Measurements from ENCODE around the gene MADCAM1. TPM values are rescaled to one million over a fixed set of nuclear protein-coding genes. Genes with fewer than 3 reads are reported as not detected.
"Not testable (repeated sequence)": the region's sequence is repeated elsewhere in the genome, so short reads cannot be mapped to it uniquely, and the experiment has no call there.

Gene MADCAM1
- under 1 TPM; 0.24 to 0.37 TPM for total RNA-seq

DNA sequence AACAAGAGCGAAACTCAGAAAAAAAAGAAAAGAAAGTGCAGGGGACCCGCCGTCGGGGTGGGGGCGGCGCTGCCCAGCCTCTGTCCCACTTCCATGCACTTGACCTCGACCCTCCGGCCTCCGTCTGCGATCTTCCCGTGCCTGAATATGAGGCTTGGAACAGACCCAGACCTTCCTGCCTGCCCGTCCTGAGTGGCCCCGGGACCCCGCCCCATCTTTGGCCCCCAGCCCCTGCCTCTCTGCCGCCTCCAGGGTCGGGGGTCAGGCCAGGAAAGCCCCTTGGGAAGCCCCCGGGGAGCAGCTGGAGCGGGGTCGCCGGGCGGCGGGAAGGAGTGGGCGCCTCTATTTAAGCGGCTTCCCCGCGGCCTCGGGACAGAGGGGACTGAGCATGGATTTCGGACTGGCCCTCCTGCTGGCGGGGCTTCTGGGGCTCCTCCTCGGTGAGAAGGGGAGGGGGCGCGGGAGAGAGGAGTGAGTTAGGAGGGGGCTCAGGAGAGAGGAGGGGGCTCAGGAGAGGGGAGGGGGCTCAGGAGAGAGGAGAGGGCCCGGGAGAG, at the start of gene MADCAM1:
MADCAM1 (plus strand) TSS at position 375 of the 554 bp plus-strand sequence; CDS start at position 389, 14 bp downstream.
- H3K4me3 Mint-ChIP-seq: no peak within 1 kb of the TSS
- H3K27ac Mint-ChIP-seq: no peak within 1 kb of the TSS
- no peak for DNase-seq
- no peaks in the 10 kb centered on the region for H3K36me3 Mint-ChIP-seq (ENCODE audit: low read depth)
- CTCF ChIA-PET: interaction anchor here (0.7 to 1.3 kb wide), 4 partner anchors 10 to 20 kb away, joined by 3 to 10 read pairs (median 3); no protein-coding TSS in a partner anchor
- H3K4me1 Mint-ChIP-seq (ENCODE audit: low read depth): peaks cover 9% of the 10 kb centered on the region
- H3K9me3 Mint-ChIP-seq: peaks cover 1% of the 10 kb centered on the region
- H3K27me3 Mint-ChIP-seq (ENCODE audit: low read depth): peaks cover 20% of the 10 kb centered on the region
- intact Hi-C loops (cut with micrococcal nuclease): no loop called here

DNA sequence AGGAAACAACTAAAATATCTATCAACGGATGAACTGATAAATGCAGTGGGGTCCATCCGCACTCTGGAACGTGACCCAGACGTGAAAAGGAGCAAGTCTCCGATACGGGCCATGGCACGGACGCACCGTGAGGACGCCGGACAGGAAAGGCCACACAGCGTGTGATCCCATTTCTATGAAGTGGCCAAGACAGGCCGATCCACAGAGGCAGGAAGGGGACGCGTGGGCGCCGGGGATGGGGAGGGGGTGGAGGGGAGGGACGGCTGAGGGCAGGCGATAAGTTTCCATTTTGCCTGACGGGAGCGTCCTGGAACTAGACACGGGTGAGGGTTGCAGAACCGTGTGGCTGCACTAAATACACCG, 49.2 kb upstream of the MADCAM1 start:
- no peaks in the 10 kb centered on the region for H3K9me3 Mint-ChIP-seq
- no peak overlapping the region for H3K27ac Mint-ChIP-seq
- intact Hi-C loops (cut with micrococcal nuclease): no loop called here
- H3K36me3 Mint-ChIP-seq (ENCODE audit: low read depth): no peaks in the 10 kb centered on the region
- no peaks in the 10 kb centered on the region for H3K27me3 Mint-ChIP-seq (ENCODE audit: low read depth)
- CTCF ChIA-PET: no interaction called here
- no peaks in the 10 kb centered on the region for H3K4me1 Mint-ChIP-seq (ENCODE audit: low read depth)
- DNase-seq: no peak
- no peak overlapping the region for H3K4me3 Mint-ChIP-seq

DNA sequence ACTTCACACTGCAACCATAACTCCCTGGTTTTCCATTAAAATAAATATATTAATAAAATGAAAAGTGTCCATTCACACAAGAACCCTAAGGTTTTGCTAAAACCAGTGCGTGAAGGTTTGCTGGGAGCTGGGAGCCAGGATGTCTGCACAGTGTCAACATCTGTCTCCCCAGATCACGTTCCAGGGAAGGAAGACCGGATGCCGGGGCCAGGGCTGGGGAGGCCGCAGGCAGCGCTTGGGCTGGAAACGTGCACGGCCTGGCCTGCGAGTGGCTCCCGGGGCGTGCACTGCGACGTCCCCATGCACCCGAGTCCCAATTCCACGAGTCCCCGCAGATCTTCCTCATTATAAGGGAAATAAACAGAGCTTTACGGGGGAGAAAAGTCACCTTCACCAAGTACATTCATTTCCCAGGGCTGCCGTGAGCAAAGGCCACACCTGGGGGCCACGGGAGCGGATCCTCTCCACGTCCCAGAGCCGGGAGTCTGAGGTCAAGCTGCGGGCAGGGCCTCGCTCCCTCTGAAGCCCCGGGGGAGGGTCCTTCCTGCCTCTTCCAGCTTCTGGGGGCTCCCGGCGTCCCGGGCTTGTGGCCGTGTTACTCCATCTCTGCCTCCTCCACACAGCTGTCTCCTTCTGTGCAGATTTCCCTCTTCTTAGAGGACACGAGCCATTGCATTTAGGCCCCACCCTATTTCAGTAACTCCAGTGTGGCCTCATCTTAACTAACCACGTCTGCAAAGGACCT, 48.3 kb upstream of the MADCAM1 start:
- DNase-seq: no peak
- intact Hi-C loops (cut with micrococcal nuclease): no loop called here
- Mint-ChIP-seq H3K27ac (no peak overlapping the region), H3K4me3 (no peak overlapping the region), H3K9me3 (no peaks in the 10 kb centered on the region), H3K4me1 (ENCODE audit: low read depth) (no peaks in the 10 kb centered on the region), H3K36me3 (ENCODE audit: low read depth) (no peaks in the 10 kb centered on the region), H3K27me3 (ENCODE audit: low read depth) (no peaks in the 10 kb centered on the region)
- CTCF ChIA-PET: no interaction called here

DNA sequence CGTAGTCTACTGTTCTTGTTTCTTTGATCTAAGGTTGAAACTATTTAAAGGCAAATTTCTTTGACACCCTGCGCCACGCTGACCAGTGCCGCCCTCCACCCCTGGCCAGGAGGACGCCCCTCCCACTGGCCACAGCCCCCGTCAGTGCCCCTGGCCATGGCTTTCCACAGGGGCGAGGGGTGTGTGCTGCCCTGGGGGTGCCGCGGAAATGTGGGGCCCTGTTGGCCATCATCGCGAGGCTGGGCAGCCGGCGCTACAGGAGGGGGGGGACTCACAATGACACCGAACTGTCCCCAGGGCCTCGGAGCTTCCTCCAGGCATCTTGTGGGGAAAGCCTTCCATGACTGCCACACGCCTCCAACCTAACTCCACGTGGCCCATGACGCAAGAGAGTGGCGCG, 46.4 kb upstream of the MADCAM1 start:
- no peak overlapping the region for H3K27ac Mint-ChIP-seq
- intact Hi-C loops (cut with micrococcal nuclease): no loop called here
- no peaks in the 10 kb centered on the region for H3K27me3 Mint-ChIP-seq (ENCODE audit: low read depth)
- no peaks in the 10 kb centered on the region for H3K36me3 Mint-ChIP-seq (ENCODE audit: low read depth)
- no peaks in the 10 kb centered on the region for H3K9me3 Mint-ChIP-seq
- CTCF ChIA-PET: interaction anchor here (0.7 kb wide), 1 partner anchor 155 kb away, joined by 3 read pairs; no protein-coding TSS in a partner anchor
- no peak for DNase-seq
- no peaks in the 10 kb centered on the region for H3K4me1 Mint-ChIP-seq (ENCODE audit: low read depth)
- no peak overlapping the region for H3K4me3 Mint-ChIP-seq

DNA sequence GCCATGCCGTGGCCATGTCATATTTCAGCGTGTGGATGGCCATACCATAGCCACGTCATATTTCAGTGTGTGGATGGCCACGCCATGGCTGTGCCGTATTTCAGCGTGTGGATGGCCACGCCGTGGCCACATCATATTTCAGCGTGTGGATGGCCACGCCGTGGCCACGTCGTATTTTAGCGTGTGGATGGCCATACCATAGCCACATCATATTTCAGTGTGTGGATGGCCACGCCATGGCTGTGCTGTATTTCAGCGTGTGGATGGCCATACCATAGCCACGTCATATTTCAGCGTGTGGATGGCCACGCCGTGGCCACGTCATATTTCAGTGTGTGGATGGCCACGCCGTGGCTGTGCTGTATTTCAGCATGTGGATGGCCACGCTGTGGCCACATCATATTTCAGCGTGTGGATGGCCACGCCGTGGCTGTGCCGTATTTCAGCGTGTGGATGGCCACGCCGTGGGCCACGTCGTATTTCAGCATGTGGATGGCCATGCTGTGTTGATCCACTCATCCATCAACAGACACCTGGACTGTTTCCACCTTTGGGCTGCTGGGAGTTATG, 45.3 kb upstream of the MADCAM1 start:
- DNase-seq; CTCF ChIA-PET; H3K4me1 Mint-ChIP-seq (ENCODE audit: low read depth); H3K36me3 Mint-ChIP-seq (ENCODE audit: low read depth); H3K27me3 Mint-ChIP-seq (ENCODE audit: low read depth); H3K27ac Mint-ChIP-seq; intact Hi-C loops (cut with micrococcal nuclease); H3K9me3 Mint-ChIP-seq; H3K4me3 Mint-ChIP-seq: not testable (repeated sequence)

DNA sequence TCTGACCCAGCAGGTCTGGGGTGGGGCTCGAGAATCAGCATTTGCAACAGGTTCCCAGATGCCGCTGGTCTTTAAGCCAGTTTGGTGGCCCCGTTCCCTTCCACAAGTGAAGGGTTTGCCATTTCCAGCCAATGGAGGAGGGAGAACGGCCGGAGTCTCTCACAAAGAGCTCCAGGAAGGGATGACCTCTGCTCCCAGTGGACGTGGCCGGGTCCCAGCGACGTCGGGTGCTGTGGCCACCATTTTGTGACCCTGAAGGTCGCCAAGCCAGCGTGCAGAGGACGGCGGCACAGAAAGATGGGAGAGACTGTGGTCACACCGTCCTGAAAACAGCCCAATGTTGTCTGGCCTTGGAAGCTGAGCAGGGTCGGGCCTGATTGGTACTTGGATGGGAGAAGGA, 43.5 kb upstream of the MADCAM1 start:
- intact Hi-C loops (cut with micrococcal nuclease): no loop called here
- CTCF ChIA-PET: no interaction called here
- no peaks in the 10 kb centered on the region for H3K4me1 Mint-ChIP-seq (ENCODE audit: low read depth)

DNA sequence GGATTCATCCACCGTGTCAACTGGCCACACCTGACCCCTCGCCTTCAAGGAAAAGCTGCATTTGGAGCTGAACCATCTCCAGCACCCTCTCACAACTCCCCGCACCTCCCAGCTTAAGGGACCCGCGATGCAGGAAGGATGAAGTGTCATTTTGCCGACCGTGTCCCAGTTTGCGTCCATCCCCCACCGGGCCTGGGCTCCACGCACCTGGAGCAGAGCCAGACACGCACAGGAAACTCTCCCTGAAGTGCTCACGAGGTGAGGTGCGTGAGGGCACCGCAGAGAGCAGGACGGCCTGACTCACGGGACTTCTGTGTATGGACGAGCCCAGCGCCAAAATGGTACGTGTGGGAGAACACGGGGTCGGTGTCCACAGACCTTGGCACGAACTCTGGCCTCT, 42.7 kb upstream of the MADCAM1 start:
- intact Hi-C loops (cut with micrococcal nuclease): no loop called here
- H3K4me1 Mint-ChIP-seq (ENCODE audit: low read depth): no peaks in the 10 kb centered on the region
- no peak for DNase-seq
- H3K27ac Mint-ChIP-seq: no peak overlapping the region
- H3K9me3 Mint-ChIP-seq: no peaks in the 10 kb centered on the region
- CTCF ChIA-PET: no interaction called here
- no peaks in the 10 kb centered on the region for H3K36me3 Mint-ChIP-seq (ENCODE audit: low read depth)
- peaks cover 2% of the 10 kb centered on the region for H3K27me3 Mint-ChIP-seq (ENCODE audit: low read depth)
- no peak overlapping the region for H3K4me3 Mint-ChIP-seq

More for the DNA sequence above, 43.5 kb upstream of the MADCAM1 start:
- H3K4me3 Mint-ChIP-seq: no peak overlapping the region
- DNase-seq: no peak
- no peak overlapping the region for H3K27ac Mint-ChIP-seq
- H3K9me3 Mint-ChIP-seq: no peaks in the 10 kb centered on the region
- H3K36me3 Mint-ChIP-seq (ENCODE audit: low read depth): no peaks in the 10 kb centered on the region
- peaks cover 2% of the 10 kb centered on the region for H3K27me3 Mint-ChIP-seq (ENCODE audit: low read depth)

DNA sequence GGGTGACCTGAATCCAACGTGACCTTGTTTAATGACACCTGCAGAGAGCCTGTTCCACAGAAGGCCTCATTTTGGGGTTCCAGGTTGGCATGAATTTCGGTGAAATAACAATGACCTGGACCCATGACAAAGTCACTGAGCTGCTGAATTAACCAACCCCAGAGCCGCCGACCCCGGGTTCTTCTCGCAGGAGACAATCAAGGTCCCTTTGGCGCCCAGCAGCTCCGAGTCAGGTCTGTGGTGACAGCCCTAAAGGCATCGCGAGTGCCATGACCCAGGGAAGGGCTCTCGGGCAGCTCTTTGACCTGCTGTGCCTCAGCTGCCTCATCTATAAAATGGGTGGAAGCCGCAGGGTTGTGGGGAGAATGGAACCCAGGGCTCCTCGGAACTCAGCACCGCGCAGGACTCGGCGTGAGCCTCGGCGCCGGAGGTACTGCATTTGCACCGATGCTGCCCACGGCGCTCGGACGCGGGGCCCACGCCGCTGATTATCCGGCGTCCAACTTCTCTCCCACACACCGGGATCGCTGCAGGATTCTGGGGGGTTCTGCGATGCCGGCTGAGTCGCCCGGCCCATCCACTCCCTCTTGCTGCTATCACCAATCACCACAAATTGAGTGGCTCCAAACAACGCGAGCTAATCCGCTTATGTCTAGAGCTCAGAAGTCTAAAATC, 41.1 kb upstream of the MADCAM1 start:
- intact Hi-C loops (cut with micrococcal nuclease): no loop called here

DNA sequence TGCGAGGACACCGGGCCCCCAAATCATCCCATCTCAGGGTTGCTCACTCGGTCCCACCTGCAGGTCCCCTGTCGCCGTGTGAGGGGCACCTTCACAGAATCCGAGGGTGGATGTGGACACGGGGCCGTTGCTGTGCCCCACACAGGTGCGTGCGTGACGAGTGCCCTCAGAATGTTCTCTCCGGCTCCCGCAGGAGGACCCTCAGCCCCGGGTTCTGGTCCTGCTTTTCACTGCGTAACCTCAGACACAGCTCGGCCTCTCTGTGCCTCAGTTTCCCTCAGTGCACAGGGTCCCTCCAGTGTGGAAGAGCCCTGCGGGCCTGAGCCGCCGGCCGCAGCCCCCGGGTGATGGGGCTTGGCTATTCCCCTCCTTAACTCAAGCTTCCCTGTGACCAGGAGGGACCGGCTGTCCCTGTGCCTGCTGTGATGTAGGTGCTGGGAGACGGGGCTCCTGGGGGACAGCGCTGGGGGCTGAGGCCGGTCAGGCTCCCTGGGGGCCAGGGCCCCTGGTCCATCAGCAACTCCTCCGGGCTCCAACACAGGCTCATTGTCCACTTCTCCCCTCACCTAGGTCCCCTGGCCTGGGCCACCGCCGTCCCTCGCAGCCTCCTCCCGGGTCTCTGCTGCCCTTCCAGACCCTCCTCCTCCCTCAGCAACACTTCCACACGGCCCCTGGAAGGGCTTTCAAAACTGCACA, 40.3 kb upstream of the MADCAM1 start:
- DNase-seq: no peak
- Mint-ChIP-seq H3K27me3 (ENCODE audit: low read depth) (peaks cover 8% of the 10 kb centered on the region), H3K9me3 (no peaks in the 10 kb centered on the region), H3K27ac (no peak overlapping the region), H3K36me3 (ENCODE audit: low read depth) (no peaks in the 10 kb centered on the region), H3K4me1 (ENCODE audit: low read depth) (peaks cover 6% of the 10 kb centered on the region), H3K4me3 (no peak overlapping the region)
- intact Hi-C loops (cut with micrococcal nuclease): no loop called here
- CTCF ChIA-PET: no interaction called here

More for the DNA sequence above, 41.1 kb upstream of the MADCAM1 start:
- Mint-ChIP-seq H3K27me3 (ENCODE audit: low read depth) (peaks cover 8% of the 10 kb centered on the region), H3K27ac (no peak overlapping the region), H3K4me3 (no peak overlapping the region), H3K9me3 (no peaks in the 10 kb centered on the region), H3K36me3 (ENCODE audit: low read depth) (no peaks in the 10 kb centered on the region), H3K4me1 (ENCODE audit: low read depth) (peaks cover 6% of the 10 kb centered on the region)
- no peak for DNase-seq
- CTCF ChIA-PET: no interaction called here

DNA sequence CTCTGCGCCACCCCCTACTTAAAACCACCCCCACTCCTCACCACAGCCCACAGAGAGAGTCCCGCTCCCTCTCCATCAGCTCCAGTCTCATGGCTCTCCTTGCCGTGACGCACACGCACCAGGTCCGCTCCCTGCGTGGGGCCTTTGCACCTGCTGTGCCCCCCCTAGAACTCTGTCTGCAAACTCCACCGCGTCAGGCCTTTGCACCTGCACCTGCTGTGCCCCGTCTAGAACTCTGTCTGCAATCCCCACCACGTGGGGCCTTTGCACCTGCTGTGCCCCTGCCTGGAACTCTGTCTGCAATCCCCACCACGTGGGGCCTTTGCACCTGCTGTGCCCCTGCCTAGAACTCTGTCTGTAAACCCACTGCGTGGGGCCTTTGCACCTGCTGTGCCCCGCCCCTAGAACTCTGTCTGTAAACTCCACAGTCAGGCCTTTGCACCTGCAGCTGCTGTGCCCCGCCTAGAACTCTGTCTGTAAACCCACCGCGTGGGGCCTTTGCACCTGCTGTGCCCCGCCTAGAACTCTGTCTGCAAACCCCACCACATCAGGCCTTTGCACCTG, 39.7 kb upstream of the MADCAM1 start:
- Mint-ChIP-seq H3K27ac (no peak overlapping the region), H3K9me3 (no peaks in the 10 kb centered on the region), H3K27me3 (ENCODE audit: low read depth) (peaks cover 10% of the 10 kb centered on the region), H3K4me3 (no peak overlapping the region), H3K4me1 (ENCODE audit: low read depth) (peaks cover 7% of the 10 kb centered on the region), H3K36me3 (ENCODE audit: low read depth) (no peaks in the 10 kb centered on the region)
- intact Hi-C loops (cut with micrococcal nuclease): no loop called here
- DNase-seq: no peak
- CTCF ChIA-PET: no interaction called here

DNA sequence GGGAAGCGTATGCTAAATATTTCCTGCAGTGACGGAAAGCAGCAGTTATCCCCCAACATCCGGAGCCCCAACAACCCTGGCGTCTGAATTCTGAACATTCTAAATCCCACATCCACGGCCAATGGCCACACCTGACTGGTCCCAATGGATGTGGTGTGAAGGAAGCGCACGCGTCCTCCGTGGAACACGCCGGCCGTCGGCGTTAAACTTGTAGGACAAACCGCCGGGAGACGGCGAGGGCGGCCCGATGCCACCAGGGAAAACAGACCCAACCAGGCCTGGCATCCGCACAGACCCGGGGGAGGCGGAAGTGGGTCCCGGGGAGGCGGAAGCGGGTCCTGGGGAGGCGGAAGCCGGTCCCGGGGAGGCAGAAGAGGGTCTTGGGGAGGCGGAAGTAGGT, 38.6 kb upstream of the MADCAM1 start:
- H3K4me1 Mint-ChIP-seq (ENCODE audit: low read depth): peaks cover 9% of the 10 kb centered on the region
- intact Hi-C loops (cut with micrococcal nuclease): no loop called here
- peaks cover 18% of the 10 kb centered on the region for H3K27me3 Mint-ChIP-seq (ENCODE audit: low read depth)
- H3K36me3 Mint-ChIP-seq (ENCODE audit: low read depth): no peaks in the 10 kb centered on the region
- no peak overlapping the region for H3K4me3 Mint-ChIP-seq
- CTCF ChIA-PET: no interaction called here
- no peaks in the 10 kb centered on the region for H3K9me3 Mint-ChIP-seq
- no peak for DNase-seq
- H3K27ac Mint-ChIP-seq: no peak overlapping the region

Measured in activated naive CD4-positive, alpha-beta T cell treated with anti-CD3 and anti-CD28 coated beads for 36 hours (primary cell).